Vagina (tissue), 2 donors: ENCODE results near the gene UBE3D. TPM values are rescaled to one million over a fixed set of nuclear protein-coding genes. Genes with fewer than 3 reads are reported as not detected.

ENCODE experiments used
- DNase-seq, 2 donors: peaks; one replicate each; pipeline ENCODE4 v3.0.0-alpha.2; 2017; ENCODE audit errors: extremely low spot score in 2 of 2
- H3K27ac ChIP-seq: fragments of 200-600 bp; sonication (generic); one replicate; pipeline ENCODE4 v1.5.1; 2019
- H3K27me3 ChIP-seq: fragments of 200-600 bp; sonication (generic); one replicate; pipeline ENCODE4 v1.5.1; 2019
- H3K36me3 ChIP-seq, 2 donors: fragments of 200-600 bp; sonication (generic); one replicate each; pipeline ENCODE4 v1.5.1; 2017 to 2019
- H3K4me1 ChIP-seq: fragments of 200-600 bp; sonication (generic); one replicate; pipeline ENCODE4 v1.5.1; 2019
- H3K4me3 ChIP-seq, 2 donors: fragments of 200-600 bp; sonication (generic); 1 replicate in 1 of 2; 2 replicates in 1 of 2; pipeline ENCODE4 v1.5.1; 2016 to 2019
- H3K9me3 ChIP-seq: fragments of 200-600 bp; sonication (generic); one replicate; pipeline ENCODE4 v1.5.1; 2019
- POLR2A ChIP-seq, 2 donors: fragments of 450-650 bp; IDR thresholded peaks; one replicate each; pipeline ENCODE4 v1.6.1; 2017; ENCODE audit warnings: antibody characterized with exemption in 2 of 2, mild to moderate bottlenecking in 2 of 2, moderate library complexity in 2 of 2
- POLR2AphosphoS5 ChIP-seq, 2 donors: sonication (generic); formaldehyde crosslinking; IDR thresholded peaks; one replicate each; pipeline ENCODE4 v1.9.0; 2017; ENCODE audit warnings: antibody characterized with exemption in 2 of 2, mild to moderate bottlenecking in 2 of 2, low read depth in 1 of 2; ENCODE audit not compliant: insufficient read depth in 1 of 2
- intact Hi-C: fragments of 100-400 bp; cut with DNase I; formaldehyde crosslinking; loops from one replicate; pipeline ENCODE4 v1.15.1; 2023
- total RNA-seq: library from RNA; depleted of rRNA; stranded (reverse); fragments of >200 nt; gene quantifications from one replicate; pipeline ENCODE4 v1.2.3, GENCODE V29; 2016
- TF ChIP-seq, protein P1 (sequence below), 3 experiments: fragments of 450-650 bp in 2 of 3; fragments of 200-600 bp in 1 of 3; sonication (generic) in 1 of 3; IDR thresholded peaks; one replicate each; pipeline ENCODE4 v1.5.1; 2017 to 2019; ENCODE audit warnings: antibody characterized with exemption in 3 of 3, mild to moderate bottlenecking in 2 of 3, moderate library complexity in 2 of 3

Gene UBE3D, protein sequence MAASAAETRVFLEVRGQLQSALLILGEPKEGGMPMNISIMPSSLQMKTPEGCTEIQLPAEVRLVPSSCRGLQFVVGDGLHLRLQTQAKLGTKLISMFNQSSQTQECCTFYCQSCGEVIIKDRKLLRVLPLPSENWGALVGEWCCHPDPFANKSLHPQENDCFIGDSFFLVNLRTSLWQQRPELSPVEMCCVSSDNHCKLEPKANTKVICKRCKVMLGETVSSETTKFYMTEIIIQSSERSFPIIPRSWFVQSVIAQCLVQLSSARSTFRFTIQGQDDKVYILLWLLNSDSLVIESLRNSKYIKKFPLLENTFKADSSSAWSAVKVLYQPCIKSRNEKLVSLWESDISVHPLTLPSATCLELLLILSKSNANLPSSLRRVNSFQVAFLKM
- 8.3 TPM for total RNA-seq

DNA sequence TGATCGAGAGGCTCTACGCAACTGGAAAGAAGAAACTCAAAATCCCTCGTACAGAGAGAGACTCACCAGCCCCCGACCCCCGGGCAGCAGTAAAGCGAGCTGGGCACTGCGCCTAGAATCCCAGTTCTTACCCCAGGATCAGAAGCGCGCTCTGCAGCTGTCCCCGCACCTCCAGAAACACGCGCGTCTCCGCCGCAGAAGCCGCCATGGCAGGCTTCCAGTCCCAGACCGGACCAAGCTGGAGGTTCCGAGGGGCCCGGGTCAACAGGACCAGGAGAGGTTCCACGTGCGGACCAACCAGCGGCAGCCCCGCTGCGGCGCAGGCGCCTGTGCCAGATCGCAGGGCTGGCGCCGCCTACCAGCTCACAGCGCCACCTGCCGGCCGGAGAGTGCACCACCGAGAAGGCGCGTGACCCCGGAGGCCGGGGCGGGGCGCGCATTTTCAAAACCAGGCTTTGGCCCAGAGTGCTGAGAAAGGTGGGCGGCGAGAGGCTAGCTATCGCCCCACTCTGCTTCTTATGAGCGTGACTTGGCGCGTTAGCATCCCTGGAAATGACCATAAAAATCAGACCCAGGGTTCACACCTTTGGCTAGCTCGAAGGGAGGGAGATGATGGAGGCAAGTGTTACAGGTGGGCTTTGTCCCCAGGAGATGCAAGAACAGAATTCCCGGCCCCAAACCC is at the start of gene UBE3D:
Gene UBE3D, minus strand, starts transcription at position 331 of the 682 bp plus-strand sequence. Its CDS starts 123 bp downstream, at position 208.
- DNase-seq: no peak
- Histone ChIP-seq H3K27me3 (no peaks in the 10 kb centered on the region), H3K4me3 (peak within 1 kb of the TSS; percentile 66 to 90), H3K9me3 (no peaks in the 10 kb centered on the region), H3K4me1 (peaks cover 36% of the 10 kb centered on the region), H3K36me3 (no peaks in the 10 kb centered on the region), H3K27ac (peak within 1 kb of the TSS; percentile 60)
- TF ChIP-seq, protein P1, sequence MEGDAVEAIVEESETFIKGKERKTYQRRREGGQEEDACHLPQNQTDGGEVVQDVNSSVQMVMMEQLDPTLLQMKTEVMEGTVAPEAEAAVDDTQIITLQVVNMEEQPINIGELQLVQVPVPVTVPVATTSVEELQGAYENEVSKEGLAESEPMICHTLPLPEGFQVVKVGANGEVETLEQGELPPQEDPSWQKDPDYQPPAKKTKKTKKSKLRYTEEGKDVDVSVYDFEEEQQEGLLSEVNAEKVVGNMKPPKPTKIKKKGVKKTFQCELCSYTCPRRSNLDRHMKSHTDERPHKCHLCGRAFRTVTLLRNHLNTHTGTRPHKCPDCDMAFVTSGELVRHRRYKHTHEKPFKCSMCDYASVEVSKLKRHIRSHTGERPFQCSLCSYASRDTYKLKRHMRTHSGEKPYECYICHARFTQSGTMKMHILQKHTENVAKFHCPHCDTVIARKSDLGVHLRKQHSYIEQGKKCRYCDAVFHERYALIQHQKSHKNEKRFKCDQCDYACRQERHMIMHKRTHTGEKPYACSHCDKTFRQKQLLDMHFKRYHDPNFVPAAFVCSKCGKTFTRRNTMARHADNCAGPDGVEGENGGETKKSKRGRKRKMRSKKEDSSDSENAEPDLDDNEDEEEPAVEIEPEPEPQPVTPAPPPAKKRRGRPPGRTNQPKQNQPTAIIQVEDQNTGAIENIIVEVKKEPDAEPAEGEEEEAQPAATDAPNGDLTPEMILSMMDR (IDR thresholded peaks at IDR 0.05): peak; percentile 85 to 94 (median 90)
- TF ChIP-seq POLR2AphosphoS5 (IDR thresholded peaks at IDR 0.05; ENCODE audit: insufficient read depth in 1 of 2, low read depth in 1 of 2) (peak; percentile 59 to 67), POLR2A (IDR thresholded peaks at IDR 0.05) (no peak)
- intact Hi-C loops: loop anchor here (5.0 kb wide), 1 partner anchor 142 kb away; no protein-coding TSS in a partner anchor

DNA sequence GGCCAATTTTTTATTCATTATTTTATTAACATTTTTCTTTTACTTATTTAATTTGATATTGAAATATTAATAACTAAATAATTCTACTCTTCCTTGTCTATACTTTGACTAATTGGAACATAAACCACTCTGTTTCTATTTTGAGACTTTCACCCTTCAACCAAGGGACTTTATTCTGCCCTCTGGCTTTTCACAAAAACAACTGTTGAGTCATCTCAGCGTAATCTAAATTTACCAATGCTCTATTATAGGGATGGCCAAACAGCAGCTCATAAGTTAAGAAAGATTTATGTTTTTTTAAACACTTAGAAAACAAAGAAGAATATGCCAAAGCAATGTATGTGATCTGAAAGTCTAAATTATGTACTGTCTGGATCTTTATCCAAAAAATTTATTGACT is 48.5 kb upstream of the UBE3D start:
- intact Hi-C loops: no loop called here
- no peaks in the 10 kb centered on the region for H3K9me3 ChIP-seq
- H3K27ac ChIP-seq: no peak overlapping the region
- peaks cover 0 to 21% of the 10 kb centered on the region in 2 donors for H3K36me3 ChIP-seq
- DNase-seq: no peak
- no peak overlapping the region for H3K4me3 ChIP-seq
- H3K27me3 ChIP-seq: no peaks in the 10 kb centered on the region
- H3K4me1 ChIP-seq: no peaks in the 10 kb centered on the region
- TF ChIP-seq, protein P1 (IDR thresholded peaks at IDR 0.05): no peak
- TF ChIP-seq POLR2AphosphoS5 (IDR thresholded peaks at IDR 0.05; ENCODE audit: insufficient read depth in 1 of 2, low read depth in 1 of 2) (no peak), POLR2A (IDR thresholded peaks at IDR 0.05) (no peak)

DNA sequence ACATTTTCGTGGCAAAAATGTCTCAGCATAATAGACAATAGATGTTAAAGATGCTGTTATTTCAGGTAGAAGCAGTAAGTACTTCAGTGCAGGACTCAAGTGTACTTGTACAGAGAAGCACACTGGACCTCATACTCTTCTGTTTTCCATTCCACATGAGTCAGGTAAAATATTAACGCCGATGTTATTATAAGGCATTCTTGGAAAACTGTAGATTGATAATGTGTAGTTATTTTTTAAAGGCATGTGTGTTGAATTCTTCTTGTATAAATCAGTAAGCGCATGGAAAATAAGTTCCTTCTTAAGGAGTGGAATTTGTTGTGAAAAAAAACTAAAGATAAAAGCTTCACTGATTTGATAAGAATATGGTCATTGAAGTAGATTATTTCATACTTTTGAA is 47.6 kb upstream of the UBE3D start:
- peaks cover 0 to 25% of the 10 kb centered on the region in 2 donors for H3K36me3 ChIP-seq
- H3K9me3 ChIP-seq: no peaks in the 10 kb centered on the region
- TF ChIP-seq POLR2A (IDR thresholded peaks at IDR 0.05) (no peak), POLR2AphosphoS5 (IDR thresholded peaks at IDR 0.05; ENCODE audit: insufficient read depth in 1 of 2, low read depth in 1 of 2) (no peak)
- TF ChIP-seq, protein P1 (IDR thresholded peaks at IDR 0.05): no peak
- no peak for DNase-seq
- no peak overlapping the region for H3K27ac ChIP-seq
- intact Hi-C loops: no loop called here
- H3K27me3 ChIP-seq: no peaks in the 10 kb centered on the region
- H3K4me3 ChIP-seq: no peak overlapping the region
- H3K4me1 ChIP-seq: no peaks in the 10 kb centered on the region

DNA sequence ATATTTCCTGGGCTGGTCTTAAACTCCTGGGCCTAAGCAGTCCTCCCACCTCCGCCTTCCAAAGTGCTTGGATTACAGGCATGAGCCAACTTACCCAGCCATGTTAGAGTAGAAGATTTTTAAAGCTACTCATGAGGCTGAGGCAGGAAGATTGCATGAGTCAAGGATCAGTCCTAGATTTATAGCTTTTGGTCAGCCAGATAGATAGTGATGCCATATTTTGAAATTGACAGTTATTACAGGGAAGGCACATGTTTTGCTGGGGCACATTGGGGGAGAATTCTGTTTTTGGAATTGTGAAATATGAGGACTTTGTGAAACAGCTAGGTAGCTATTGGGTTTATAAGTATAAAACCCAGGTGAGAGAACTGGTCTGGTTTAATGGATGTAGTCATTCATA is 42.7 kb upstream of the UBE3D start:
- no peak for DNase-seq
- Histone ChIP-seq H3K4me3 (no peak overlapping the region), H3K4me1 (no peaks in the 10 kb centered on the region), H3K9me3 (peaks cover 4% of the 10 kb centered on the region), H3K36me3 (peaks cover 0 to 34% of the 10 kb centered on the region in 2 donors), H3K27ac (no peak overlapping the region), H3K27me3 (no peaks in the 10 kb centered on the region)
- TF ChIP-seq, protein P1 (IDR thresholded peaks at IDR 0.05): no peak
- TF ChIP-seq POLR2A (IDR thresholded peaks at IDR 0.05) (no peak), POLR2AphosphoS5 (IDR thresholded peaks at IDR 0.05; ENCODE audit: insufficient read depth in 1 of 2, low read depth in 1 of 2) (no peak)
- intact Hi-C loops: no loop called here
